Panc1 (cell line): Measurements from ENCODE around the gene C12orf57.

Experiments
- TF ChIP-seq, protein P1 (sequence below): fragments of 450-650 bp; IDR thresholded peaks from 2 replicates; pipeline ENCODE4 v1.5.1; 2017; ENCODE audit warnings: mild to moderate bottlenecking
- TF ChIP-seq, protein P2 (sequence below), 2 experiments: IDR thresholded peaks; 2 replicates each; pipeline ENCODE4 v1.6.1; 2011 to 2012; ENCODE audit warnings: low read depth in 2 of 2, control low read depth in 1 of 2, low read length in 1 of 2, mild to moderate bottlenecking in 1 of 2, moderate library complexity in 1 of 2; ENCODE audit not compliant: insufficient read depth in 1 of 2

DNA sequence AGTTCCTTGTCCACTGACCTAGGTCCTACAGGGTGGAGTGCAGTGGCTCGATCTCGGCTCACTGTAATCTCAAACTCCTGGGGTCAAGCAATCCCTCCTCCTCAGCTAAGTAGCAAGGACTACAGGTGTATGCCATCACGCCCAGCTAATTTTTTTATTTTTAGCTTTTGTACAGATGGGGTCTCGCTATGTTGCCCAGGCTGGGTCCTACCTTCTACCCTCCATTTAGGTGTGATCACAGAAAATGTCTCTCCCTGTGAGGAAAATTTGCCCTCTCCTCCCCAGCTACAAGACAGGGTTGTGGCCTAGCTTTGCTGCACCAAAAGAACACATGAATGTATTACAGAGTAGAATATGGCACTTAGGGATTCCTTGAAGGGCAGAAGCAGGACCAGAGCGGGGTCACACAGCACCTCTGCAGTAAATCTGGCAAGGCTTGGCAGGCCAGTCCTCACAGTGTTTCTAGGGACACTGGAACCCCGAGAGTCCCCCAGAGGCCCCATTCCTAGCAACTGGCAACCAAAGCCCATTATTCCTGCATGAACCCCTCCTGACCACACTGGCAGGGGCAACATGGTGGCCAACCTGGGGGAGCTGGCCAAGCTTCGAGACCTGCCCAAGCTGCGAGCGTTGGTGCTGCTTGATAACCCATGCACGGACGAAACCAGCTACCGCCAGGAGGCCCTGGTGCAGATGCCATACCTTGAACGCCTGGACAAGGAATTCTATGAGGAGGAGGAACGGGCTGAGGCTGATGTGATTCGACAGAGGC lies 31.5 kb upstream of the C12orf57 start:
- TF ChIP-seq, protein P1, sequence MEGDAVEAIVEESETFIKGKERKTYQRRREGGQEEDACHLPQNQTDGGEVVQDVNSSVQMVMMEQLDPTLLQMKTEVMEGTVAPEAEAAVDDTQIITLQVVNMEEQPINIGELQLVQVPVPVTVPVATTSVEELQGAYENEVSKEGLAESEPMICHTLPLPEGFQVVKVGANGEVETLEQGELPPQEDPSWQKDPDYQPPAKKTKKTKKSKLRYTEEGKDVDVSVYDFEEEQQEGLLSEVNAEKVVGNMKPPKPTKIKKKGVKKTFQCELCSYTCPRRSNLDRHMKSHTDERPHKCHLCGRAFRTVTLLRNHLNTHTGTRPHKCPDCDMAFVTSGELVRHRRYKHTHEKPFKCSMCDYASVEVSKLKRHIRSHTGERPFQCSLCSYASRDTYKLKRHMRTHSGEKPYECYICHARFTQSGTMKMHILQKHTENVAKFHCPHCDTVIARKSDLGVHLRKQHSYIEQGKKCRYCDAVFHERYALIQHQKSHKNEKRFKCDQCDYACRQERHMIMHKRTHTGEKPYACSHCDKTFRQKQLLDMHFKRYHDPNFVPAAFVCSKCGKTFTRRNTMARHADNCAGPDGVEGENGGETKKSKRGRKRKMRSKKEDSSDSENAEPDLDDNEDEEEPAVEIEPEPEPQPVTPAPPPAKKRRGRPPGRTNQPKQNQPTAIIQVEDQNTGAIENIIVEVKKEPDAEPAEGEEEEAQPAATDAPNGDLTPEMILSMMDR, result no peak
- TF ChIP-seq, protein P2, sequence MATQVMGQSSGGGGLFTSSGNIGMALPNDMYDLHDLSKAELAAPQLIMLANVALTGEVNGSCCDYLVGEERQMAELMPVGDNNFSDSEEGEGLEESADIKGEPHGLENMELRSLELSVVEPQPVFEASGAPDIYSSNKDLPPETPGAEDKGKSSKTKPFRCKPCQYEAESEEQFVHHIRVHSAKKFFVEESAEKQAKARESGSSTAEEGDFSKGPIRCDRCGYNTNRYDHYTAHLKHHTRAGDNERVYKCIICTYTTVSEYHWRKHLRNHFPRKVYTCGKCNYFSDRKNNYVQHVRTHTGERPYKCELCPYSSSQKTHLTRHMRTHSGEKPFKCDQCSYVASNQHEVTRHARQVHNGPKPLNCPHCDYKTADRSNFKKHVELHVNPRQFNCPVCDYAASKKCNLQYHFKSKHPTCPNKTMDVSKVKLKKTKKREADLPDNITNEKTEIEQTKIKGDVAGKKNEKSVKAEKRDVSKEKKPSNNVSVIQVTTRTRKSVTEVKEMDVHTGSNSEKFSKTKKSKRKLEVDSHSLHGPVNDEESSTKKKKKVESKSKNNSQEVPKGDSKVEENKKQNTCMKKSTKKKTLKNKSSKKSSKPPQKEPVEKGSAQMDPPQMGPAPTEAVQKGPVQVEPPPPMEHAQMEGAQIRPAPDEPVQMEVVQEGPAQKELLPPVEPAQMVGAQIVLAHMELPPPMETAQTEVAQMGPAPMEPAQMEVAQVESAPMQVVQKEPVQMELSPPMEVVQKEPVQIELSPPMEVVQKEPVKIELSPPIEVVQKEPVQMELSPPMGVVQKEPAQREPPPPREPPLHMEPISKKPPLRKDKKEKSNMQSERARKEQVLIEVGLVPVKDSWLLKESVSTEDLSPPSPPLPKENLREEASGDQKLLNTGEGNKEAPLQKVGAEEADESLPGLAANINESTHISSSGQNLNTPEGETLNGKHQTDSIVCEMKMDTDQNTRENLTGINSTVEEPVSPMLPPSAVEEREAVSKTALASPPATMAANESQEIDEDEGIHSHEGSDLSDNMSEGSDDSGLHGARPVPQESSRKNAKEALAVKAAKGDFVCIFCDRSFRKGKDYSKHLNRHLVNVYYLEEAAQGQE (IDR thresholded peaks at IDR 0.05; ENCODE audit: insufficient read depth in 1 of 2, low read depth in 2 of 2, low read length in 1 of 2), result no peak
